ENCODE data around the gene NAA10.

Gene NAA10

GRCh38 chrX:153927922-153928760, 6.7 kb downstream of the NAA10 start:
- TF ChIP-seq CTCF (conservative IDR thresholded peaks at IDR 0.05; ENCODE audit: low read depth): peak; percentile 21; the same call in 1 of the 2 replicates
- POLR2A ChIA-PET (ENCODE audit: low non-redundant PET): interaction anchor here (0.5 to 1.4 kb wide), 4 partner anchors 18 to 133 kb away, joined by 3 to 4 read pairs (median 4); partner anchors contain the start of genes IDH3G and SSR4
- peak overlapping the region; percentile 96 for H3K27ac ChIP-seq

GRCh38 chrX:153927672-153927921, 7.2 kb downstream of the NAA10 start:
- POLR2A ChIA-PET (ENCODE audit: low non-redundant PET): interaction anchor here (1.4 kb wide), 1 partner anchor 17 kb away, joined by 4 read pairs; no protein-coding TSS in a partner anchor
- DNase-seq (ENCODE audit: low spot score): no peak
- CTCF ChIA-PET: interaction anchor here (0.9 kb wide), 1 partner anchor 19 kb away, joined by 3 read pairs; no protein-coding TSS in a partner anchor

More at GRCh38 chrX:153927922-153928760, 6.7 kb downstream of the NAA10 start:
- peak; percentile 92 for DNase-seq (ENCODE audit: low spot score)
- CTCF ChIA-PET: interaction anchor here (0.9 kb wide), 1 partner anchor 19 kb away, joined by 3 read pairs; no protein-coding TSS in a partner anchor

GRCh38 chrX:153926858-153927671, 7.8 kb downstream of the NAA10 start:
- no peak for DNase-seq (ENCODE audit: low spot score)
- peak overlapping the region; percentile 96 for H3K27ac ChIP-seq
- CTCF ChIA-PET: interaction anchor here (0.5 to 0.9 kb wide), 2 partner anchors 11 to 20 kb away, joined by 3 read pairs; no protein-coding TSS in a partner anchor
- no peak for TF ChIP-seq CTCF (conservative IDR thresholded peaks at IDR 0.05; ENCODE audit: low read depth)
- POLR2A ChIA-PET (ENCODE audit: low non-redundant PET): interaction anchor here (1.4 kb wide), 1 partner anchor 17 kb away, joined by 4 read pairs; no protein-coding TSS in a partner anchor

More at GRCh38 chrX:153927672-153927921, 7.2 kb downstream of the NAA10 start:
- peak overlapping the region; percentile 96 for H3K27ac ChIP-seq
- no peak for TF ChIP-seq CTCF (conservative IDR thresholded peaks at IDR 0.05; ENCODE audit: low read depth)

- ChIA-PET CTCF (interaction anchor here (0.5 kb wide), 1 partner anchor 12 kb away, joined by 3 read pairs; no protein-coding TSS in a partner anchor), POLR2A (ENCODE audit: low non-redundant PET) (no interaction called here)
- TF ChIP-seq CTCF (conservative IDR thresholded peaks at IDR 0.05; ENCODE audit: low read depth): no peak
- DNase-seq (ENCODE audit: low spot score): no peak
- peak overlapping the region; percentile 96 for H3K27ac ChIP-seq
Measured at GRCh38 chrX:153926552-153926857, 8.3 kb downstream of the NAA10 start.

GRCh38 chrX:153925739-153926551, 8.9 kb downstream of the NAA10 start, which contains the start of gene ARHGAP4:
Gene ARHGAP4, minus strand, starts transcription at chrX:153926264. Its CDS starts 62 bp downstream, at chrX:153926202.
- CTCF ChIA-PET: interaction anchor here (0.6 to 1.2 kb wide), 2 partner anchors 15 to 19 kb away, joined by 3 read pairs; no protein-coding TSS in a partner anchor
- POLR2A ChIA-PET (ENCODE audit: low non-redundant PET): interaction anchor here (0.6 kb wide), 1 partner anchor 20 kb away, joined by 8 read pairs; no protein-coding TSS in a partner anchor
- TF ChIP-seq CTCF (conservative IDR thresholded peaks at IDR 0.05; ENCODE audit: low read depth): no peak
- no peak for DNase-seq (ENCODE audit: low spot score)
- H3K27ac ChIP-seq: peak within 1 kb of the TSS; percentile 96
